NCI-H2171 (cell line): ENCODE results near the gene SNX33.
"Not testable (repeated sequence)": the region's sequence is repeated elsewhere in the genome, so short reads cannot be mapped to it uniquely, and the experiment has no call there.

ENCODE experiments used
- DNase-seq: peaks from one replicate; lab custom pipeline; 2025; lab: John Stamatoyannopoulos, UW

The SNX33 gene

GRCh38 chr15:75699961-75700874 lies 52.5 kb downstream of the SNX33 start:
- DNase-seq, result peak; percentile 94

GRCh38 chr15:75701071-75702003 lies 53.6 kb downstream of the SNX33 start:
- not testable (repeated sequence) for DNase-seq

GRCh38 chr15:75702436-75702835 lies 54.7 kb downstream of the SNX33 start:
- DNase-seq, result no peak

GRCh38 chr15:75703440-75704262 lies 55.9 kb downstream of the SNX33 start:
- DNase-seq, result not testable (repeated sequence)

GRCh38 chr15:75704263-75704615 lies 56.5 kb downstream of the SNX33 start:
- DNase-seq, result no peak

GRCh38 chr15:75704618-75705017 lies 56.9 kb downstream of the SNX33 start:
- DNase-seq, result no peak

GRCh38 chr15:75705375-75705774 lies 57.7 kb downstream of the SNX33 start:
- not testable (repeated sequence) for DNase-seq

GRCh38 chr15:75705854-75706681 lies 58.4 kb downstream of the SNX33 start:
- no peak for DNase-seq

GRCh38 chr15:75706682-75706954 lies 58.9 kb downstream of the SNX33 start:
- DNase-seq, result no peak

- DNase-seq, result not testable (repeated sequence)
Measured at GRCh38 chr15:75709458-75709857, 61.7 kb downstream of the SNX33 start.

GRCh38 chr15:75710874-75711273 lies 63.2 kb downstream of the SNX33 start:
- DNase-seq, result not testable (repeated sequence)

- not testable (repeated sequence) for DNase-seq
Measured at GRCh38 chr15:75711495-75711894, 63.8 kb downstream of the SNX33 start.
